HK-2 (cell line): ENCODE measurements around the gene SMIM44.
"Not testable (repeated sequence)": the region's sequence is repeated elsewhere in the genome, so short reads cannot be mapped to it uniquely, and the experiment has no call there.

Experiments used
- DNase-seq: peaks from one replicate; pipeline ENCODE4 v3.0.0-alpha.2; 2018; ENCODE audit not compliant: unreplicated experiment

Gene SMIM44

GRCh38 chr19:3517638-3518037, 34.4 kb upstream of the SMIM44 start:
- DNase-seq: no peak

DNA sequence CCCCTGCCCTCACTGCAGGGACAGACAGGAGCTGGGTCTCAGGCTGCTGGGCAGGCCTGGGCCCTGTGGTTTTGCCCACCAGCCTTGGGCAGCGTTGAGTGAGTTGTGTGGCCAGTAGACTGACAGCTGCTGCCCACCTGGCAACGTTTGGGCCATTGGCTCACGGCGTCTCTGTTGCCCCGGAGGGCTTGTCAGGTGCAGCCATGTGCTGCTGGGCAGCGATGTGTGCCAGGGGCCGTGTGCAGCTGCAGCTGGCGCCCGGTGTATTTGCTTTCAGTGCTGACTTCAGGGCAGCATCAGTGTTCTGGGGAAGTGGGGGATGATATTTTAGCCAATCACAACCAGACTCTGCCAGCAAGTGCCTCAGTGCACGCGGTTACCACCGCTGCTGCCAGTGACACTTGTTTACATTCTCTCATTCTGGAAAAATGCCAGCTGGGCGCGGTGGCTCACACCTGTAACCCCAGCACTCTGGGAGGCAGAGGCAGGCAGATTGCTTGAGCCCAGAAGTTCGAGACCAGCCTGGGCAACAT, 33.5 kb upstream of the SMIM44 start:
- no peak for DNase-seq

DNA sequence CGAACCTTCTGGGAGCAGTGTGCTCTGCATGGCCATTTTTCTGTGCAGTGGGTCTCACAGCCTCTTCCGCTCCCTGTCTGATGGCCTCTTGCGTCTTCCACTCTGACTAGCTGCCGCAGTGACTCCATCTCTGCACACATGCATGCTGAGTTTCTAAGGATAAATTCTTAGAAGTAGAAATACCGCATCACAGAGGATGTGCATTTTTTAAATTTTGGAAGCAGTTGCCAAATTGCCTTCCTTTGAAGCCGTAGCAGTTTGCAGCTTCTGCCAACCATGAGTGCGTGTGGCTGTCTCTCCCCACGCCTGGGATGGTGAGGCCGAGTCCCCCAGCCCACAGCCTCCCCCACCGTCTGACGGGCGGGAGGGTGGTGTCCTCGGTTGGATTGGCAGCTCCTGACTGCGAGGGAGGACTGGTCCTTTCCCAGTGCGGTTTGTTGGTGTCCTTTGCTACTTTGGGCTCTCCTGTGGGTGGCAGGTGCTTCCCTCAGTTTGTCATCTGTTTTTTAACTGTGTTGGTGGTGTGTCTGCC, 32.7 kb upstream of the SMIM44 start:
- DNase-seq: no peak

DNA sequence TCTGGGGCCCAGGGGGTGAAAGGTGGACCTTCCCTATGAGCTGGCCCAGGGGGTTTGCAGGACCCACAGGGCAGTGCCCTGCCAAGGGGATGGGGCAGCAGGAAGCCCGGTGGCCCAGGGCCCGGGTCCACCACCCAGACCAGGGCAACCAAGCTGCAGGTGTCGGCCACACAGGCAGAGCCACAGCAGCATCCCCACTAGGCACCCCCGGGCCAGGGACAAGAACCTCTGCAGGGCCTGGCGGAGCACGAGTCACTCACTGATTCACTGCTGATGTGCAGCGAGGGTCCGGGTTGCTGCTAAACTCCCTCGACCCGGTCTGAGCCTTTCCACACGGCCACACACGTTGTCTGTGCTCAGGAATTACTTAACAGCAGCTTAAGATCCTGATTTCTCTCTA, 31.7 kb upstream of the SMIM44 start:
- no peak for DNase-seq

GRCh38 chr19:3513229-3514140, 30.2 kb upstream of the SMIM44 start:
- no peak for DNase-seq

GRCh38 chr19:3512562-3513228, 29.5 kb upstream of the SMIM44 start:
- DNase-seq: no peak

DNA sequence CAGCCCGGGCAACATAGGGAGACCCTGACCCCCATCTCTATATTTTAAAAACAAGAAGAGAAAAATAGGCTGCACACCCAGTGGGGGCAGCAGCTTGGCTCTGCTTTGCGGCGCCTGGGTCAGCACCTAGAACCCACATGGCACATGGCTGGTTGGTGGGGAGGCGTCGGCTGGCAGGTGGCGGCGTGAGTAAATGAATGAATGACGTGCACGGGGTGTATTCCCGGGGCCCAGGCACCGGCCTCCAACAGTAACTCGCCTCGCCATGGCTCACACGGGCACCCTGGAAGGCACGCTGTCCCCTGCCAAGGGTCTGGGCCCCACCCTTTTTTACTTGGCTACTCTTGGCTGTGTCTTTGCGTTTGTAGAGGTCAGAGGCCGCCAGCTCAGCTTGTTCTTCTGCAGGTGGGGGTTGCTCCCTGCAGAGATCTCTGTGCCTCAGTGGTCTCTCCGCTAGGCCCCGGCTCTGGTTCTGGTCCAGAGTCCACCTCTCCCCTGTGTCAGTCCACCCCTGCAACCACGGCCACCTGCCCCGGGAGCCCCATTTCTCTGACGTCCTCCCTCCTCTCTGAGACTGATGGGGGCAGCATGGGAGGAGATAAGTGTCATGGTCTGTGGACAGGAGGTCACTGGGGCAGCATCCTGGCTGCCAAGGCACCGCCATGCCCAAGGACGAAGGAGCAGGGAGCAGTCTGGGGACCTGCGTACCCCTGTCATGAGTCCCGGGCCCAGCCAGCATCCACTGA, 28.4 kb upstream of the SMIM44 start:
- DNase-seq: no peak

GRCh38 chr19:3510727-3511126, 27.5 kb upstream of the SMIM44 start:
- no peak for DNase-seq

GRCh38 chr19:3509566-3509989, 26.3 kb upstream of the SMIM44 start:
- DNase-seq: peak; percentile 52

- DNase-seq: no peak
Observed at GRCh38 chr19:3508771-3509535, 25.7 kb upstream of the SMIM44 start.

DNA sequence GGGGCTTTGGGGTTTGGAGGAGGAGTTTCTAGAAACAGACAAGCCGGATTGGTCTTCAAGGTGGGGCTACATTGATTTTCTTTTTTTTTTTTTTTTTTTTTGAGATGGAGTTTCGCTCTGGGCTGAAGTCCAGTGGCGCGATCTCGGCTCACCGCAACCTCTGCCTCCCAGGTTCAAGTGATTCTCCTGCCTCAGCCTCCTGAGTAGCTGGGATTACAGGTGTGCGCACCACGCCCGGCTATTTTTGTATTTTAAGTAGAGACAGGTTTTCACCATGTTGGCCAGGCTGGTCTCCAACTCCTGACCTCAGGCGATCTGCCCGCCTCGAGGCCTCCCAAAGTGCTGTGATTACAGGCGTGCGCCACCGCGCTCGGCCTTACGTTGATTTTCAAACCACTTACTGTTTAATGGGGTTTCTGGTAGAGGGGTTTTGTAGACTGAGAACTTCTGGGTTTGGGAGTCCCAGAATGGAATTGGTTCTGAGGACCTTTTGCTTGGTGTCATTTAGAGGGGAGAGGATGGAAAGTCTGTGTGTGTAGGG, 24.9 kb upstream of the SMIM44 start:
- DNase-seq: not testable (repeated sequence)

- DNase-seq: no peak
Observed at GRCh38 chr19:3507371-3508120, 24.3 kb upstream of the SMIM44 start.

- DNase-seq: no peak
Observed at GRCh38 chr19:3506384-3507340, 23.4 kb upstream of the SMIM44 start.

DNA sequence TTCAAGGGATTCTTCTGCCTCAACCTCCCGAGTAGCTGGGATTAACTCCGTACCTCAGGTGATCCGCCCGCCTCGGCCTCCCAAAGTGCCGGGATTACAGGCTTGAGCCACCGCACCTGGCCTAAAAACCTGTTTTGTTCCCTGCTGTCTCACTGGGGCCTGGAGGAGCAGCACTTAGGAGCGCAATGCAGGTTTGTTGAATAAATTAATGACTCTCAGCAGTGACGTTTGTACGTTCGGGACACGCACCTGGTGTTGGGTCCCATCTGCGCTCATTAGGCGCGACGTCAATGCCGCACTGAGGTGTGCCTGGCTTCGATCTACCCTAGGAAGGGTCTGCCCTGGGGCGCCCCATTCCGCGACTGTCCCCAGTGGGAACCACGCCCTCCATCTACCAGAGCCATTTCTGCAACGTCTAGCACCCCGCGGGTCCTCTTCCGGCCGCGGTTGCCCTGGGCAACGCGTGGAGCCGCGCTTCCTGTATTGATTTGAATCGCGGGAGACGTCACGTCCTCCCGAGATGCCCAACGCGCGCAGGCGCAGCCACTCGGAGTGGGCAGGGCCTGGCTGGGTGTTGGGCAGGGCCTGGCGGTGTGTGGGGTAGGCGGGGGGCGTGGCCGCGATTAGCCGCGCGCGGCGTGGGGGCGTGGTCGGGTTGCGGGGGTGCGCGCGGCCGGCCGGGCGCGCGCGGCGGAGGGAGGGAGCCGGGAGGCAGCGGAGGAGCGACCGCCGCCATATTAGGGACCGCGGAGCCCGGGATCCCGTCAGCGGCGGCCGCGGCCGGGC, 22.6 kb upstream of the SMIM44 start, which contains the start of gene FZR1:
TSS of gene FZR1 (plus strand) at position 714 of the 786 bp plus-strand sequence. CDS start 16,679 bp downstream, outside the sequence.
- DNase-seq: peak; percentile 100

DNA sequence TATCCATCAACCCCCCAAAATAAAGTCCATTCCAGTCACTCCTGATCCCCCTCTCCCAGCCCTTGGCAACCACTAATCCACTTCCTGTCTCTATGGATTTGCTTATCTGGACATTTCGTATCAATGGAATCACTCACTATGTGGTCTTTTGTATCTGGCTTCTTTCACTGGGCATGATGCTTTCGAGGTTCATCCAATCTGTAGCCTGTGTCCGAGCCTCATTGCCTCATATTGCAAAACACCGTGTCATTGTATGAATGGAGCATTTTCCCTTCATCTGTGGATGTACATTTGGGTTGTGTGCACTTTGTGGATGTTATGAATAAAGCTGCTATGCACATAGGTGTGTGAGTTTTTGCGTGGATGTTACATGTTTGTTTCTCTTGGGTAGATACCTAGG, 21.5 kb upstream of the SMIM44 start:
- DNase-seq: no peak

- DNase-seq: no peak
Observed at GRCh38 chr19:3503036-3503572, 19.9 kb upstream of the SMIM44 start.

GRCh38 chr19:3501780-3502179, 18.5 kb upstream of the SMIM44 start:
- DNase-seq: no peak
